Osteocyte (in vitro differentiated cells): ENCODE data around the gene PKN2. TPM values are rescaled to one million over a fixed set of nuclear protein-coding genes. Genes with fewer than 3 reads are reported as not detected.

Source experiments
- DNase-seq: peaks from one replicate; pipeline ENCODE4 v3.0.0; 2021; ENCODE audit warnings: mixed read lengths; ENCODE audit not compliant: unreplicated experiment; ENCODE audit errors: extremely low spot score
- H3K27ac Mint-ChIP-seq: one replicate; pipeline ENCODE4 v1.8.0; 2021; ENCODE audit warnings: mild to moderate bottlenecking, mixed read lengths; ENCODE audit not compliant: unreplicated experiment
- H3K27me3 Mint-ChIP-seq: one replicate; pipeline ENCODE4 v1.8.0; 2021; ENCODE audit warnings: mixed read lengths; ENCODE audit not compliant: unreplicated experiment
- H3K36me3 Mint-ChIP-seq: one replicate; pipeline ENCODE4 v1.8.0; 2021; ENCODE audit warnings: mixed read lengths; ENCODE audit not compliant: unreplicated experiment
- H3K4me1 Mint-ChIP-seq: one replicate; pipeline ENCODE4 v1.8.0; 2021; ENCODE audit warnings: mixed read lengths; ENCODE audit not compliant: unreplicated experiment
- H3K4me3 Mint-ChIP-seq: one replicate; pipeline ENCODE4 v1.8.0; 2021; ENCODE audit warnings: mild to moderate bottlenecking, moderate library complexity, mixed read lengths; ENCODE audit not compliant: unreplicated experiment
- H3K9me3 Mint-ChIP-seq: one replicate; pipeline ENCODE4 v1.8.0; 2021; ENCODE audit warnings: mixed read lengths; ENCODE audit not compliant: unreplicated experiment
- total RNA-seq: library from RNA; stranded (reverse); gene quantifications from 2 replicates; pipeline ENCODE4 v1.2.1, GENCODE V29; 2021
- TF ChIP-seq, protein P1 (sequence below): fragments of 200-600 bp; sonication (generic); IDR thresholded peaks from 2 replicates; pipeline ENCODE4 v1.5.0; 2021; ENCODE audit warnings: antibody characterized with exemption, mild to moderate bottlenecking, moderate library complexity

PKN2 gene
- total RNA-seq, 1 donor from 2014 or later = 46.8 TPM

DNA sequence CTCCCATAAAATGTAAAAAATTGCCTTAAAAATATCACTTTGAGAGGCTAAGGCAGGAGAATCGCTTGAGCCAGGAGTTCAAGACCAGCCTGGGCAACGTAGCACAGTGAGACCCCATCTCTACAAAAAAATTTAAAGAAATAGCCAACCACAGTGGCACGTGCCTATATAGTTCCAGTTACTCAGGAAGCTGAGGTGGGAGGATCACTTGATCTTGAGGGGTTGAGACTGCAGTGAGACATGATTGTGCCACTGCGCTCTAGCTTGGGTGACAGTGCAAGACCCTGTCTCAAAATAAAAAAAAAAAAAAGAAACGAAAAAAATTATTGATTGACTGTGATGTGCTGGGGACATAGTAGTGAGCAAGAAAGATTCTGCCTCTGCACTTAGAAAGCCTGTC is 38.4 kb downstream of the PKN2 start:
- no peaks in the 10 kb centered on the region for H3K27me3 Mint-ChIP-seq
- H3K36me3 Mint-ChIP-seq = peaks cover 5% of the 10 kb centered on the region
- H3K27ac Mint-ChIP-seq = no peak overlapping the region
- H3K4me1 Mint-ChIP-seq = peaks cover 4% of the 10 kb centered on the region
- TF ChIP-seq, protein P1, sequence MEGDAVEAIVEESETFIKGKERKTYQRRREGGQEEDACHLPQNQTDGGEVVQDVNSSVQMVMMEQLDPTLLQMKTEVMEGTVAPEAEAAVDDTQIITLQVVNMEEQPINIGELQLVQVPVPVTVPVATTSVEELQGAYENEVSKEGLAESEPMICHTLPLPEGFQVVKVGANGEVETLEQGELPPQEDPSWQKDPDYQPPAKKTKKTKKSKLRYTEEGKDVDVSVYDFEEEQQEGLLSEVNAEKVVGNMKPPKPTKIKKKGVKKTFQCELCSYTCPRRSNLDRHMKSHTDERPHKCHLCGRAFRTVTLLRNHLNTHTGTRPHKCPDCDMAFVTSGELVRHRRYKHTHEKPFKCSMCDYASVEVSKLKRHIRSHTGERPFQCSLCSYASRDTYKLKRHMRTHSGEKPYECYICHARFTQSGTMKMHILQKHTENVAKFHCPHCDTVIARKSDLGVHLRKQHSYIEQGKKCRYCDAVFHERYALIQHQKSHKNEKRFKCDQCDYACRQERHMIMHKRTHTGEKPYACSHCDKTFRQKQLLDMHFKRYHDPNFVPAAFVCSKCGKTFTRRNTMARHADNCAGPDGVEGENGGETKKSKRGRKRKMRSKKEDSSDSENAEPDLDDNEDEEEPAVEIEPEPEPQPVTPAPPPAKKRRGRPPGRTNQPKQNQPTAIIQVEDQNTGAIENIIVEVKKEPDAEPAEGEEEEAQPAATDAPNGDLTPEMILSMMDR = no peak
- H3K4me3 Mint-ChIP-seq = no peak overlapping the region
- DNase-seq = no peak
- no peaks in the 10 kb centered on the region for H3K9me3 Mint-ChIP-seq

DNA sequence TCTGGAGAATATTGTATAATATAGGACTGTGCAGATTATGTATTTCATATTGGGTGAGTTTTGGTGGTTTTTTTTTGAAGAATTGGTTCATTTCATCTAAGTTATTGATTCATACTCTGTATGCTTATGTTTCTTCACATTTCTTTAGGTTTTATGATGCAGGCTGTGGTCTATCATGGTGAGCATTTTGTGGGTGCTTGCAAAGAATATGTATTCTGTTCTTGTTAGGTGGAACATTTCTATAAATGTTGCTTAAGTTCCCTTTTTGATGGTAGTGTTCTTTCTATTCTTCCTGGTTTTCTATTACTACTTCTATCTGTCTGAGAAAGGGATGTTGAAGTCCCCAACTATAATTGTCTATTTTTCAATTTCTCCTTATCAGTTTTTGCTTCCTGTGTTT is 42.6 kb downstream of the PKN2 start:
- Mint-ChIP-seq H3K9me3 (no peaks in the 10 kb centered on the region), H3K4me1 (peaks cover 28% of the 10 kb centered on the region)

DNA sequence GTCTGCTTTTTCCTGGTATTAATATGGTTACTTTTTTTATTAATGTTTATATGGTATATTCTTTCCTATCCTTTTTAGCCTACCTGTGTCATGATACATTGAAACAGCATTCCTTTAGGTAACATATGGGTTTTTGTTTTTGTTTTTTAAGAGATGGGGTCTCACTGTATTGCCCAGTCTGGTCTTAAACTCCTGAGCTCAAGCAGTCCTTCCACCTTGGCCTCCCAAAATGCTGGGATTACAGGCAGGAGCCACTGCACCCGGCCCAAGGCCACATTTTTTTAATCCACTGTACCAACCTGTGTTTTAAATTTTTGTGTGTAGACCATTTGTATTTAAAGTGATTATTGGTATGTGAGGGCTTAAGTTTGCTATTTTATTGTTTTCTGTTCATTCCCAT is 43.1 kb downstream of the PKN2 start:
- TF ChIP-seq, protein P1 = no peak
- Mint-ChIP-seq H3K9me3 (no peaks in the 10 kb centered on the region), H3K36me3 (peaks cover 5% of the 10 kb centered on the region), H3K27ac (no peak overlapping the region), H3K27me3 (no peaks in the 10 kb centered on the region), H3K4me1 (peaks cover 32% of the 10 kb centered on the region), H3K4me3 (no peak overlapping the region)
- no peak for DNase-seq

More for the DNA sequence above, 42.6 kb downstream of the PKN2 start:
- peaks cover 5% of the 10 kb centered on the region for H3K36me3 Mint-ChIP-seq
- DNase-seq = no peak
- no peak overlapping the region for H3K27ac Mint-ChIP-seq
- H3K4me3 Mint-ChIP-seq = no peak overlapping the region
- no peaks in the 10 kb centered on the region for H3K27me3 Mint-ChIP-seq
- TF ChIP-seq, protein P1 = no peak

DNA sequence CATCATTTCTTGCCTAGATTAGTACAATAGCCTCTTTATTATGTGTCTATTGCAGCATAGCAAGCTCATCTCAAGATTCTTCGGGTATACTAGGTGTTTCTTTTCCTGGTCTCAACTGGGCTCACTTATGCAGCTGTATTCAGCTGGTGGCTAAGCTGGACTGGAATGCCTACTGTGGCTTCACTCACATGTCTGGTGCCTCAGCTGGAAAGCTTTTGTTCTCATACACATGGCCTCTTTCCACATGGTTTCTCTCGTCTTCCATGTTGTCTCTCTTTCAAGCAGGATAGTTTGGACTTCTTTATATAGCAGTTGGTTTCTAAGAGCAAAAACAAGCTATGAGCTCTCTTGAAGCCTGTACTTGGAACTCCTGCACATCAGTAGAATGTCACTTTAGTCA is 45.2 kb downstream of the PKN2 start:
- peaks cover 32% of the 10 kb centered on the region for H3K4me1 Mint-ChIP-seq
- no peak overlapping the region for H3K4me3 Mint-ChIP-seq
- H3K9me3 Mint-ChIP-seq = no peaks in the 10 kb centered on the region
- H3K27me3 Mint-ChIP-seq = no peaks in the 10 kb centered on the region
- H3K27ac Mint-ChIP-seq = no peak overlapping the region
- TF ChIP-seq, protein P1 = no peak
- DNase-seq = no peak
- peaks cover 5% of the 10 kb centered on the region for H3K36me3 Mint-ChIP-seq

DNA sequence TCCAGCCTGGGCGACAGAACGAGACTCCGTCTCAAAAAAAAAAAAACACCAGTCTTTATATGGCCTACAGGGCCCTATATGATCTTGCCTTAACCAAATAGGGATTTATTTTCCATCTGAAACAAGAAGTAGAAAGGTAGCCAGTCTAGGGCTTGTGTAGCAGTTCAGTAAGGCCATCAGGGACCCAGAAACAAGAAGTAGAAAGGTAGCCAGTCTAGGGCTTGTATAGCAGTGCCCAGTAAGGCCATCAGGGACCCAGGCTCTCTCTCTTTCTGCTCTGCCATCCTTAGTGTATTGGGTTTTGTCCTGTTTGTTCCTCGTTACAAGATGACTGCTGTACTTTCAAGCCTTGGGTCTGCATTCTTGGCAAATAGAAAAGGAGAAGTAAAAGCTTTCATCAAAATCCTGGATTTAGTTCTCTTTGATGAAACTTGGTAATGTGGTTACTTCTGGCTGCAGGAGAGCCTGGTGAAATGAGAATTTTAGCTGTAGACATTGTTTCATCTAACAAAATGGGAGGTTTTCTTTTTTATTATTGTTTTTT is 46.1 kb downstream of the PKN2 start:
- no peak for DNase-seq
- Mint-ChIP-seq H3K27me3 (no peaks in the 10 kb centered on the region), H3K27ac (peak overlapping the region; percentile 33), H3K4me1 (peaks cover 32% of the 10 kb centered on the region), H3K9me3 (peaks cover 8% of the 10 kb centered on the region), H3K36me3 (peaks cover 9% of the 10 kb centered on the region), H3K4me3 (no peak overlapping the region)
- TF ChIP-seq, protein P1 = no peak
